PC-3 (cell line): ENCODE measurements around the gene WFDC6. TPM values are rescaled to one million over a fixed set of nuclear protein-coding genes. Genes with fewer than 3 reads are reported as not detected.

Experiments
- ATAC-seq: fragments of 200-7000 bp; cut with Tn5 transposase; 2 replicates; pipeline ENCODE4 v1.9.1; 2020; ENCODE audit warnings: mild to moderate bottlenecking, moderate library complexity
- BruUV-seq: library from RNA; stranded (reverse); fragments of 400-500 nt; replicated peaks from 2 replicates; lab custom pipeline; 2021; lab: Mats Ljungman, UMichigan
- CTCF ChIA-PET: fragments of 300-600 bp; sonication (Branson Sonifier 250); formaldehyde crosslinking; loops from one replicate; lab custom pipeline; 2022; ENCODE audit warnings: antibody characterized with exemption; lab: Charles Lee
- POLR2A ChIA-PET: fragments of 300-600 bp; sonication (Branson Sonifier 250); formaldehyde crosslinking; loops from one replicate; lab custom pipeline; 2022; ENCODE audit warnings: antibody characterized with exemption; ENCODE audit not compliant: unreplicated experiment; lab: Charles Lee
- DNase-seq: peaks from one replicate; pipeline ENCODE4 v3.0.0-alpha.2; 2015
- H2AFZ ChIP-seq: fragments of 300-600 bp; sonication (generic); 2 replicates; pipeline ENCODE4 v1.6.0; 2016; ENCODE audit warnings: antibody characterized with exemption, low read length
- H3F3A ChIP-seq: fragments of 300-600 bp; sonication (generic); one replicate; pipeline ENCODE4 v1.6.0; 2017; ENCODE audit warnings: antibody characterized with exemption, low read length, control low read depth, mild to moderate bottlenecking; ENCODE audit not compliant: unreplicated experiment
- H3K27ac ChIP-seq: fragments of 300-600 bp; sonication (generic); 2 replicates; pipeline ENCODE4 v1.5.1; 2016; ENCODE audit warnings: mild to moderate bottlenecking, low read length
- H3K27me3 ChIP-seq: fragments of 300-600 bp; sonication (generic); 2 replicates; pipeline ENCODE4 v1.6.1; 2016; ENCODE audit warnings: low read length, mixed read lengths
- H3K36me3 ChIP-seq: fragments of 300-600 bp; sonication (generic); 2 replicates; pipeline ENCODE4 v1.6.1; 2016; ENCODE audit warnings: low read depth, mixed run types, low read length, mixed read lengths
- H3K4me1 ChIP-seq: fragments of 300-600 bp; sonication (generic); 2 replicates; pipeline ENCODE4 v1.5.1; 2016; ENCODE audit warnings: low read length; ENCODE audit not compliant: insufficient read depth
- H3K4me2 ChIP-seq: fragments of 300-600 bp; sonication (generic); 2 replicates; pipeline ENCODE4 v1.6.0; 2016; ENCODE audit warnings: low read length
- H3K4me3 ChIP-seq: fragments of 300-600 bp; sonication (generic); 2 replicates; pipeline ENCODE4 v1.5.1; 2016; ENCODE audit warnings: mild to moderate bottlenecking, low read length, mixed read lengths
- H3K79me2 ChIP-seq: fragments of 300-600 bp; sonication (generic); 2 replicates; pipeline ENCODE4 v1.6.1; 2017; ENCODE audit warnings: low read length, mixed read lengths
- H3K9ac ChIP-seq: fragments of 300-600 bp; sonication (generic); 2 replicates; pipeline ENCODE4 v1.6.0; 2016; ENCODE audit warnings: mild to moderate bottlenecking, low read length
- H3K9me2 ChIP-seq: fragments of 300-600 bp; sonication (generic); replicated peaks from 2 replicates; pipeline ENCODE4 v1.6.1; 2016; ENCODE audit warnings: mixed run types, low read length, mixed read lengths
- H3K9me3 ChIP-seq: fragments of 300-600 bp; sonication (generic); 2 replicates; pipeline ENCODE4 v1.6.1; 2016; ENCODE audit warnings: low read length, mixed read lengths
- H4K20me1 ChIP-seq: fragments of 300-600 bp; sonication (generic); 2 replicates; pipeline ENCODE4 v1.6.1; 2016; ENCODE audit warnings: low read length, mixed read lengths
- EZH2 ChIP-seq: fragments of 300-600 bp; sonication (generic); IDR thresholded peaks from one replicate; pipeline ENCODE4 v1.6.1; 2017; ENCODE audit warnings: antibody characterized with exemption, mild to moderate bottlenecking, low read length; ENCODE audit not compliant: unreplicated experiment
- EZH2phosphoT487 ChIP-seq: fragments of 300-600 bp; sonication (generic); IDR thresholded peaks from 2 replicates; pipeline ENCODE4 v1.6.1; 2018; ENCODE audit warnings: mild to moderate bottlenecking, antibody characterized with exemption, low read length, borderline replicate concordance
- intact Hi-C: fragments of 100-400 bp; cut with micrococcal nuclease; formaldehyde crosslinking; loops from 2 replicates; pipeline ENCODE4 v1.9.0; 2023
- total RNA-seq: library from RNA; depleted of rRNA; stranded (reverse); fragments of >200 nt; gene quantifications from 2 replicates; pipeline ENCODE4 v1.2.3, GENCODE V29; 2014
- TF ChIP-seq, protein P1 (sequence below): fragments of 300-600 bp; sonication (generic); conservative IDR thresholded peaks from 2 replicates; pipeline ENCODE4 v1.5.1; 2017; ENCODE audit warnings: antibody characterized with exemption, low read depth, mild to moderate bottlenecking, low read length

The WFDC6 gene
- total RNA-seq, 1 experiment from 2014 or later, result not detected

GRCh38 chr20:45518282-45518681, 21.0 kb downstream of the WFDC6 start:
- no peak overlapping the region for H3K9ac ChIP-seq

GRCh38 chr20:45515147-45515913, 24.0 kb downstream of the WFDC6 start, which contains the start of gene SPINT3:
Gene SPINT3, minus strand, starts transcription at chr20:45515622. Its CDS starts 14 bp downstream, at chr20:45515608.
- ATAC-seq (no peak), DNase-seq (no peak)
- Histone ChIP-seq H3K27me3 (no peaks in the 10 kb centered on the region), H3K9ac (no peak within 1 kb of the TSS), H3K27ac (no peak within 1 kb of the TSS), H3K9me2 (no peaks in the 10 kb centered on the region), H2AFZ (no peak within 1 kb of the TSS), H3K4me3 (no peak within 1 kb of the TSS), H3F3A (no peaks in the 10 kb centered on the region), H3K9me3 (no peaks in the 10 kb centered on the region), H3K36me3 (no peaks in the 10 kb centered on the region), H3K79me2 (no peaks in the 10 kb centered on the region), H3K4me2 (no peak within 1 kb of the TSS), H3K4me1 (peaks cover 16% of the 10 kb centered on the region), H4K20me1 (no peaks in the 10 kb centered on the region)
- BruUV-seq, result no TSS peak
- no peak for TF ChIP-seq EZH2phosphoT487
- TF ChIP-seq, protein P1, sequence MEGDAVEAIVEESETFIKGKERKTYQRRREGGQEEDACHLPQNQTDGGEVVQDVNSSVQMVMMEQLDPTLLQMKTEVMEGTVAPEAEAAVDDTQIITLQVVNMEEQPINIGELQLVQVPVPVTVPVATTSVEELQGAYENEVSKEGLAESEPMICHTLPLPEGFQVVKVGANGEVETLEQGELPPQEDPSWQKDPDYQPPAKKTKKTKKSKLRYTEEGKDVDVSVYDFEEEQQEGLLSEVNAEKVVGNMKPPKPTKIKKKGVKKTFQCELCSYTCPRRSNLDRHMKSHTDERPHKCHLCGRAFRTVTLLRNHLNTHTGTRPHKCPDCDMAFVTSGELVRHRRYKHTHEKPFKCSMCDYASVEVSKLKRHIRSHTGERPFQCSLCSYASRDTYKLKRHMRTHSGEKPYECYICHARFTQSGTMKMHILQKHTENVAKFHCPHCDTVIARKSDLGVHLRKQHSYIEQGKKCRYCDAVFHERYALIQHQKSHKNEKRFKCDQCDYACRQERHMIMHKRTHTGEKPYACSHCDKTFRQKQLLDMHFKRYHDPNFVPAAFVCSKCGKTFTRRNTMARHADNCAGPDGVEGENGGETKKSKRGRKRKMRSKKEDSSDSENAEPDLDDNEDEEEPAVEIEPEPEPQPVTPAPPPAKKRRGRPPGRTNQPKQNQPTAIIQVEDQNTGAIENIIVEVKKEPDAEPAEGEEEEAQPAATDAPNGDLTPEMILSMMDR, result no peak
- no peak for TF ChIP-seq EZH2
- POLR2A ChIA-PET, result no interaction called here
- CTCF ChIA-PET, result no interaction called here
- intact Hi-C loops, result no loop called here

More at GRCh38 chr20:45518282-45518681, 21.0 kb downstream of the WFDC6 start:
- H3K36me3 ChIP-seq, result no peaks in the 10 kb centered on the region
- POLR2A ChIA-PET, result interaction anchor here (0.6 kb wide), 1 partner anchor 285 kb away, joined by 3 read pairs; no protein-coding TSS in a partner anchor
- BruUV-seq, result no TSS peak
- no peaks in the 10 kb centered on the region for H3K79me2 ChIP-seq
- ATAC-seq (peak; percentile 95), DNase-seq (peak; percentile 93)
- CTCF ChIA-PET, result interaction anchor here (0.5 to 0.8 kb wide), 5 partner anchors 17 to 253 kb away, joined by 3 to 5 read pairs (median 3); partner anchors contain the start of gene WFDC10A
- H3K9me3 ChIP-seq, result no peaks in the 10 kb centered on the region
- intact Hi-C loops, result no loop called here
- H3K9me2 ChIP-seq, result no peaks in the 10 kb centered on the region
- H3K4me1 ChIP-seq, result peaks cover 17% of the 10 kb centered on the region
- H3K4me2 ChIP-seq, result peak overlapping the region; percentile 27
- TF ChIP-seq EZH2, result no peak
- TF ChIP-seq, protein P1, result no peak
- H3K27me3 ChIP-seq, result no peaks in the 10 kb centered on the region
- peak overlapping the region; percentile 19; the same call in 1 of the 2 replicates for H3K27ac ChIP-seq
- no peaks in the 10 kb centered on the region for H4K20me1 ChIP-seq
- H3K4me3 ChIP-seq, result no peak overlapping the region
- no peaks in the 10 kb centered on the region for H3F3A ChIP-seq
- no peak overlapping the region for H2AFZ ChIP-seq
